Stimulated activated CD4-positive, alpha-beta T cell treated with anti-CD3 and anti-CD28 coated beads, Interleukin-1b, Interleukin-23, amount 100 ng/mL, for 24 hours (primary cell): ENCODE results near the gene IGDCC3.

Experiments used
- DNase-seq, 4 experiments: peaks; one replicate each; pipeline ENCODE4 v3.0.0-alpha.2; 2020; ENCODE audit warnings: low read depth in 4 of 4, low spot score in 1 of 4

IGDCC3 gene

GRCh38 chr15:65388306-65389080, 10.7 kb upstream of the IGDCC3 start:
- DNase-seq = no peak

- no peak for DNase-seq
Measured at GRCh38 chr15:65386886-65387285, 9.1 kb upstream of the IGDCC3 start.

GRCh38 chr15:65386376-65386775, 8.6 kb upstream of the IGDCC3 start:
- no peak for DNase-seq

GRCh38 chr15:65385870-65386258, 8.1 kb upstream of the IGDCC3 start:
- no peak for DNase-seq

GRCh38 chr15:65384895-65385869, 7.4 kb upstream of the IGDCC3 start:
- peak; percentile 70 to 87 (median 75) for DNase-seq

- DNase-seq = no peak
Measured at GRCh38 chr15:65384505-65384894, 6.7 kb upstream of the IGDCC3 start.

GRCh38 chr15:65383991-65384390, 6.2 kb upstream of the IGDCC3 start:
- DNase-seq = no peak

- no peak for DNase-seq
Measured at GRCh38 chr15:65383456-65383855, 5.7 kb upstream of the IGDCC3 start.

- DNase-seq = no peak
Measured at GRCh38 chr15:65382921-65383320, 5.1 kb upstream of the IGDCC3 start.

- no peak for DNase-seq
Measured at GRCh38 chr15:65382146-65382491, 4.3 kb upstream of the IGDCC3 start.

- DNase-seq = no peak
Measured at GRCh38 chr15:65381445-65382145, 3.8 kb upstream of the IGDCC3 start.

- DNase-seq = no peak
Measured at GRCh38 chr15:65379986-65380385, 2.2 kb upstream of the IGDCC3 start.

GRCh38 chr15:65377105-65377975, 462 bp downstream of the IGDCC3 start:
- DNase-seq = peak in 1 of 4 experiments; percentile 15

- no peak for DNase-seq
Measured at GRCh38 chr15:65376767-65377104, 1.1 kb downstream of the IGDCC3 start.

GRCh38 chr15:65375871-65376607, 1.8 kb downstream of the IGDCC3 start:
- DNase-seq = no peak

GRCh38 chr15:65374821-65375401, 2.9 kb downstream of the IGDCC3 start:
- DNase-seq = no peak

GRCh38 chr15:65374334-65374733, 3.5 kb downstream of the IGDCC3 start:
- DNase-seq = no peak

- no peak for DNase-seq
Measured at GRCh38 chr15:65373163-65373651, 4.6 kb downstream of the IGDCC3 start.

GRCh38 chr15:65372787-65373067, 5.1 kb downstream of the IGDCC3 start:
- DNase-seq = no peak
